SIG-M5 treated with dmso at 0.1 percent for 504 hours (cell line): Measurements from ENCODE around the gene MAP2K4.
"Not testable (repeated sequence)": the region's sequence is repeated elsewhere in the genome, so short reads cannot be mapped to it uniquely, and the experiment has no call there.

ENCODE experiments used
- DNase-seq: peaks from one replicate; lab custom pipeline; 2025; ENCODE audit not compliant: unreplicated experiment; lab: John Stamatoyannopoulos, UW

MAP2K4 gene

GRCh38 chr17:12136243-12136642 is 115.6 kb downstream of the MAP2K4 start:
- no peak for DNase-seq

DNA sequence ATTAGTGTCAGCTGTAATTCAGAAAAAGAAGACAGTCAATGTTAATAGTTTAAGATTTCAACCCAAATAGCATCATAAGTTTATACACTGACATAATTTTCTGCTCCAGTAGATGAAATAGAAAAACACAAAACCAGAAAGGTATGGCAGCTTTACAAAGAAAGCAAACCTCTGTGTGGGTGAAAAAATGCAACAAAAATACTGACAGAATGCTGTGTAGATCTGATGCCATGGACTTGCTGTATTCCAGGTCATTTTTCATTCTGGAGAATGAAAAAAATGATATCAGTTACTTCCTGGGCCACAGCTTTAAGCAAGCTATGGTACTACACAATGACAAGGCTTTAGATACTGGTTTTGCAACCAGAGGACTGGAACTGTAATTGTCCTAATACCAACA is 116.0 kb downstream of the MAP2K4 start:
- no peak for DNase-seq

DNA sequence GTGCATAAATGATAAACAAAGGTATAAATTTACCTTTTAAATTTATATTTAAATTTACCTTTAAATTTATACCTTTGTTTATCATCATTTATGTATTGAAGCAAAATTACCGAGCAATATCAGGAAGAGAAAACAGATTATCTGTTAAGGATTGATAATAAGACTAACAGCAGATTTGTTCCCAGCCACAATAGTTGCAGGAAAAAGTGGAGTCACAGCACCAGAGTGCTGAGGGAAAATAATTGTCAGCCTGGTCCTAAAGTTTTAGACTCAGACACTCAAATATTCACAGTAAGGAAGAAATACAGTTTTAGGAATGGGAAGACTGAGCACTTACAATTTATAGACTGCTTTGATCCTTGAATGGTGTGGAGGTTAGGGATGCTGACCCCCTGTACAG is 117.2 kb downstream of the MAP2K4 start:
- DNase-seq = no peak

GRCh38 chr17:12140685-12141084 is 120.0 kb downstream of the MAP2K4 start:
- no peak for DNase-seq

DNA sequence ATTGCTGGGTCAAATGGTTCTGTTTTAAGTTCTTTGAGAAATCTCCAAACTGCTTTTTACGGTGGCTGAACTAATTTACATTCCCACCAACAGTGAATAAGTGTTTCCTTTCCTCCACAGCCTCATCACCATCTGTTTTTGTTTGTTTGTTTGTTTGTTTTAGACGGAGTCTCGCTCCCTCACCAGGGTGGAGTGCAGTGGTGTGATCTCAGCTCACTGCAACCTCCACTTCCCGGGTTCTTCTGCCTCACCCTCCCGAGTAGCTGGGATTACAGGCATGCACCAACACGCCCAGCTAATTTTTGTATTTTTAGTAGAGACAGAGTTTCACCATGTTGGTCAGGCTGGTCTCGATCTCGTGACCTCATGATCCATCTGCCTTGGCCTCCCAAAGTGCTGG is 141.5 kb downstream of the MAP2K4 start:
- DNase-seq = not testable (repeated sequence)

DNA sequence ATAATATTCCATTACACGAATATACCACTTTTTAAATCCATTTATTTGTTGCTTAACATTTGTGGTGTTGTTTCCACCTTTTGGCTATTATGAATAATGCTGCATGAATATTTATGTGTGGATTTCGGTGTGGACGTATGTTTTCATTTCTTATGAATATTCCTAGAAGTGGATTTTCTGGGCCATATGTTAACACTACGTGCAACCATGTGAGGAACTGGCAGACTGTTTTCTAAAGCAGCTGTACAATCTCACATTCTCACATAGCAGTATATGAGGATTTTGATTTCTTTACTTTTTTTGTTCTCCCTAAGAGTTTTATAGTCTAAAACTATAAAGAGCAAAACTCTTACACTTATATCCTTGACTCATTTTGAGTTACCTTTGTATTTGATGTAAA is 143.4 kb downstream of the MAP2K4 start:
- no peak for DNase-seq

- no peak for DNase-seq
Measured at GRCh38 chr17:12178644-12179330, 158.1 kb downstream of the MAP2K4 start.

DNA sequence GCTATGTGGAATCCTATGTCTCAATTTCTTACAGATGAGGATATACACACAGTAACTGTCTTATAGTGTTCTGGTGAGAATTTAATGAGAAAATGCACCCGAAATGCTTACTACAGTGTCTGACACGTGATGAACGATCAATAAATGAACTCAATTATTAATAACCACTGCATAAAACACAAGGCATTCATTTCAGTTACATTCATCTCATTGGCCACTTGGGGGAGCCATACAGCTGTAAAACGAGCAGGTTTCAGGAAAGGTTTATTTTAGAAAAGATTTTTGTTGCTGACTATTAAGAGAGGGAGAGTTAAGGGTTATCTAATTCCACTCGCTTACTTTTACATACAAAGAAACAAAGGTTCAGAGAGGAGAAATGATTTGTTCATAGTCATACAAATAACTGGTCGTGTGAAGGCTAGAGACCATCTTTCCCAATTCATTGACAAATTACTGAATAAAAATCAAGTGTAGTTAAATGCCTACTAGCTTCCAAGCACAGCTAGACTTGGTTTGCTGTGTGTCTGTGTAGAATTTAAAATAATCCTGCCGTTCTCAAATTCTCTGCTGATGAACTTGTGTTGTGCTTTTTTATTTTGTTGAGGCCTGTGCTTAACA is 160.1 kb downstream of the MAP2K4 start:
- DNase-seq = peak; percentile 24

DNA sequence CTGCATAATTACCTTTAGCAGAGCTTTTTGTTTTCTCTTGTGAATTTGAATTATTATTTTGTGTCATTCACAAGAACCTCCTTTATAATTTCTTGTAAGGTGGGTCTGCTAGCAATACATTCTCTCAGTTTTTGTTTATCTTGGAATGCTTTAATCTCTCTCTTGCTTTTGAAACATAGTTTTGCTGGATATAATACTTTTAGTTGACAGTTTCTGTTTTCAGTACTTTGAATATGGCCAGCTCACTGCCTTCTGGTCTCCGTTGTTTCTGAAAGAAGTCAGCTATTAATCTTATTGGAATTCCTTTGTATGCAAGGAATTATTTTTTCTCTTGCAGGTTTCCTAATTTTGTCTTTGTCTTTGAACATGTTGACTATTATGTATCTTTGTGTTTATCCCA is 167.0 kb downstream of the MAP2K4 start:
- no peak for DNase-seq

DNA sequence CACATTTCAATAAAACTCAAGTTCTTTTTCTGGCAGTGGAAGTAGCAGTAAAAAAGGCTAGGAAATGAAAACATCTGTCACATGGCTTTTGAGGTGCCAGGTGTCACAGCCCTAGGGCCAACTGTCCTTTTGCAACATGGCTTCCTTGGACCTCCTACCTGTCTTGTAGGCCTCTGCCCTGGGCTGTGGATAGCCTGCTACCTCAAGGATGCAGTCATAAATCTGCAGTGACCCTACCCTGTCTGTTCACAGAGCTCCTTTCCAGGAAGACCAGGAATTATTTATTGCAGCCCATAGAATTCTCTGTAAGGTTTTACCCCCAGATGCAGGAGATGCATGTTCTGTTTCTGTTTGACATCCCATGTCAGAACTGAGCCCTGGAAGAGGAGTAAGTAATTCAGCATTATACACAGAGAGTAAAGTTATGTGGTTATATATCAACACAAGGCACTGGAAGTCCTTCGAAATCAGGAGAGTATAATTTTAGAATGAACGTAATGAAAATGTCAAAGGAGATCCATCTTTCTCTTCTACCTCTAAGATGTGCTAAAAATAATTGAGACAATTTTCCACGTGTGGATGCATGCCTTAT is 172.6 kb downstream of the MAP2K4 start:
- no peak for DNase-seq
